Sciatic nerve (tissue), 2 donors: Measurements from ENCODE around the gene S1PR3. TPM values are rescaled to one million over a fixed set of nuclear protein-coding genes. Genes with fewer than 3 reads are reported as not detected.

Source experiments
- ATAC-seq: fragments of 200-7000 bp; cut with Tn5 transposase; one replicate; pipeline ENCODE4 v1.9.1; 2020; ENCODE audit warnings: mild to moderate bottlenecking, moderate library complexity
- DNase-seq: peaks from one replicate; pipeline ENCODE4 v3.0.0-alpha.2; 2020; ENCODE audit warnings: low spot score
- intact Hi-C: fragments of 100-400 bp; cut with DNase I; formaldehyde crosslinking; loops from one replicate; pipeline ENCODE4 v1.14.2; 2022
- total RNA-seq: library from RNA; stranded (reverse); fragmentation: NEBNext Ultra II Directional; extraction: Animal tissue kit (Norgen Biotek cat#: 25700); gene quantifications from one replicate; pipeline ENCODE4 v1.2.1, GENCODE V29; 2021
- donor health status: DM: no; HTN: no; CAD: no.
- donor health status: DM: no; HTN: no; CAD: no.

S1PR3 gene
- total RNA-seq, 1 donor from 2014 or later = 16.9 TPM

DNA sequence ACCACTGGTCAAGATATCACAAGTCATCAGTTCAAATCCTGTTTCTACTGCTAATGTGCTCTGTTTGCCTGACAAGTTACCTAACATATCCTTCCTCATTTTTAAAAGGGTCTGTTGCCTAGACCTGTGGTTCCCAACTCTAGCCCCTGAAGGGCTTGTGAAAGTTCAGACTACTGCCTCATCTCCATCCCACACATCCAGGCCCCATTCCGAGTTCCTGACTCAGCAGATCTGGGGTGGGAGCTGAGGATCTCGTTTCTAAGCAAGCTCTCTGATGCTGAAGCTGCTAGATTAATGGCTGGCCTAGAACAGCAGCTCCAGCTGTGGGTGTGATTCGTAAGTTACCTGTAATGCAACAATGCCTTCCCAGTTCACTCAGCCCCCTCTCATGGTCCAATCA, 32.5 kb downstream of the S1PR3 start:
- intact Hi-C loops = no loop called here
- no peak for ATAC-seq
- DNase-seq = no peak

DNA sequence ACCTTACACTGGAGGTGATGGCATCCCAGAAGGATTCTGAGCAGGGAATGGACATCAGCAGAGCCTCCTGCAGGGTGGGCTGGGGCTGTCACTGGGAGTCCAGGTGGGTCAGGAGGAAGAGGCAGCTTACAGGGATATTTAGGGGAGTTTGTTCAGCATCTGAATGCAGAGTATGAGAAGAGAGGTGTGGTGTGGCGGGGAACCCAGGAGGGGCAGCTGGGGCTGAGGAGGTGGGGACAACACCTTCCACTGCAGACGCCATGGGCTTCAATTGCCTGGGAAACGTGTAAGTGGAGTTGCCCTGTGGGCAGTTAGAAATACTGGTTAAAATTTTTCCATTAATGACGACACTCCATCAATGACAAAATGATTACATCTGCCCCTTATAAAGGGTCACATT, 33.5 kb downstream of the S1PR3 start:
- no peak for DNase-seq
- intact Hi-C loops = no loop called here
- no peak for ATAC-seq

DNA sequence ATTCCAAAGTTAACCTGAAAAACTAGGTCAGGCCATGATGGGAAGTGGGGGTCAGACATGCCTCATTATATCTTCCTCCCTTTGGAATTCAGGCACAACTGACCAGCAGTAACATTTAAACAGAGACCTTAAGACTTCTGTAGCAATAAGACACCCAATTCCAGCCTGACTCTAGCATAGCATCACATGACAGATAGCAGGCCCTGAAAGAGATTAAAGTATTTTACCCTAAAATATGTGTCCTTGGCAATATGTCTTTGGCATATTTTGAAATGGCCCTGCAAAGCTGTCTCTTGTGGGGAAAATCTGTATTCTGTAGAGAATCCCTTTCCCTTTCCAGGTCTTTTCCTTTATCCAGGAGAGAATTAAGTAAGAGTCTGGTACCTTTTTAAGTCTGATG, 34.3 kb downstream of the S1PR3 start:
- intact Hi-C loops = no loop called here
- no peak for DNase-seq
- peak; percentile 54 for ATAC-seq

DNA sequence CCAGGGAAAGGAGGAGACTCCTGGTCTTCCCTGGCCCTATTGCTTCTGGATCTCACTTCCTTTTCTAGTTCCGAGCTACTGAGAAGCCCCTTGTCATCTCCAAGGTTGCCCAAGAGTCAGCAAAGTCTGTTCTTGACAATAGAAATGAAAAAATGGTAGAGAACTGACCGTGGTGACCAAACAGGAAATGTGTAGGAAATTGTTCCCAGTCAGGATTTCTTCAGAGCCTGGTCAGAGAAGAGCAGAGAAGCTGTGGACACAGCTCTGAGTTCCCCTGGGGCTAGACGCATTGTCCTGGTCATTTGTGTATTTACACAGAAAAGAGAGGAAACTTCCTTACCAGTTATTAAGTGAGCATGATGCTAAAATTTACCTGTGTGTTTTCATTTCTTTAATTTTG, 35.6 kb downstream of the S1PR3 start:
- intact Hi-C loops = no loop called here
- DNase-seq = no peak
- ATAC-seq = no peak

DNA sequence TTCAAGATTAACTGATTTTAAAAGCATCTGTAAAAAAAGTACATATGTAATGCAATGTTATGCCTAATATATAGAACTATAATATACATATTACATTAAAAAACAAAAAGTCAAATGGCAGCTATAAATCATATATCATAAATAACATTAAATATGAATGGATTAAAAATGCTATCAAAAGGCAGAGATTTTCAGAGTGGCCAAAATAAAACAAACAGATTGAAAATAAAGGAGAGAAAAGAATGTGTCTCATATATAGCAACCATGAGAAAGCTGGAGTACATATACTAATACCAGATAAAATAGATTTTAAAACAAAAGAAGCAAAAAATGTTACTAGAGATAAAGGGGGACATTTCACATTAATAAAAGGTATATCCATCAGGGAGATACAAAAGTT, 38.5 kb downstream of the S1PR3 start:
- DNase-seq = no peak
- intact Hi-C loops = no loop called here
- no peak for ATAC-seq

DNA sequence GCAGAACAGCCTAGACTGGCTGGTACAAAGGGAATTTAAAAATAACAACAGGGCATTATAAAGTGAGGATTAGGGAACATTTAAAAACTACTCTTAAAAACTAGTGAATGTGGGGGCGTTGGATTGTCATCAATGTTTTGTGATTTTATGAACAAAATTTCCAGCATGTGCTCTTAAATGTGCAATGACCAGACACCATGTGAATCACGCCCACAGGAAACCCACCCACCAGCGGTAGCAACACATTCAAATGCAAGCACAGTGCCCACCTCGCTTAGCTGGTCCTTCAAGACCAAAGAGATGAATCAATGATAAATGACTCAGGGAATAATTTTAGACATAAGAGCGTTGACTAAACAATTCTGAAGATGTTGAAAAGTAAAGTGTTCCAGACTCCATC, 40.9 kb downstream of the S1PR3 start:
- DNase-seq (no peak), ATAC-seq (no peak)
- intact Hi-C loops = no loop called here

DNA sequence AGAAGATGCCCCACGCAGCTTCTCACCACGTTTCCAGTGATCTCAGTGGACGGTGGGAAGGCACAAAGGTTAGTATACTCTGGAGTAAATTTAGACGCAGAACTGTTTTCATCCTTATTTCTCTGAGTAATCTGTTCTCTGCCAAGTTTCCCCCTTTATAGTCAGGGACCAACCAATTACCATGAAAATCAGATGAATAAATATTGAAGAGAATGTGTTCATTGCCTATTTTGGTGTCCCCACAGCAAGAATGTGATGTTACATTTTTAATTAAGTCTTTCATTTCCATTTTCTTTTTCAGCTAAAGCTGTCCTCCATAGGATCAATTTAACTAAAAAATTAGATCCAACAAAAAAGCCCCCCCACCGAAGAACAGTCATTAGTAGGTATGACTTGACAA, 41.4 kb downstream of the S1PR3 start:
- intact Hi-C loops = no loop called here
- ATAC-seq (no peak), DNase-seq (no peak)

DNA sequence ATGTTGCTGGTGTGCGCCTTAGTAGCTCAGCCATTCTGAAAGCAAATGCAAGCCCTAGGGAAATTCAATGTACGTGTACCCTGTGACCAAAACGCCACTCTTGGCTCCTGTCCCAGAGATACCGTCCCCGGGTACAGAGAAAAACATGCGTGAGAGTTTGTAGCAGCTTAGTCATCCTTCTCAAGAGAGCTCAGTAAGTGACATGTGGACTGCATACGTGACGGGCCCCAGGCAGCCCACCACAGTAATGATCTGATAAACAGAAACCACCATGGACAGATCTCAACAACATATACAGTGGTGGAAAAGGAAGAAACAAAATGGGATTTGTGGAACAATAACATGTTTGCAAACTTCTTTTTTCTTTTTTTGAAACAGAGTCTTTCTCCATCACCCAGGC, 45.1 kb downstream of the S1PR3 start:
- DNase-seq (no peak), ATAC-seq (no peak)
- intact Hi-C loops = no loop called here

DNA sequence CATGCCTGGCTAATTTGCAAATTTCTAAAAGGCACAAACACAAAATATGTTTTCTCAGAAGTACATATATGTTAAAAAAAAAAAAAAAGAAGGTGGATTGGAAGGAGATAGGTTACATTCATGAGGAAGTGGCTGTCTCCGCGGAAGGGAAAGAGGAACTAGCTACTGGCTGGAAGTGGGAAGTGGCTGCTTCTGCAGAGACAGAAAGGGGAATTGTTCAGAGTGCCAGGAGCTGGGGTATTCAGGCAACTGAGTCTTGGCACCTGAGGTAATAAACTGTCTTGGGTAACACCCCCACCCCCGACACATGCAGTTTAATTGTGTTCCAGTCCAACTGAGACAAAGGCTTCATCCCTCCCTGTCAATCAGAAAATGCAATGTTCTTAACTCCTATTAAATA, 45.6 kb downstream of the S1PR3 start:
- ATAC-seq = no peak
- intact Hi-C loops = no loop called here

DNA sequence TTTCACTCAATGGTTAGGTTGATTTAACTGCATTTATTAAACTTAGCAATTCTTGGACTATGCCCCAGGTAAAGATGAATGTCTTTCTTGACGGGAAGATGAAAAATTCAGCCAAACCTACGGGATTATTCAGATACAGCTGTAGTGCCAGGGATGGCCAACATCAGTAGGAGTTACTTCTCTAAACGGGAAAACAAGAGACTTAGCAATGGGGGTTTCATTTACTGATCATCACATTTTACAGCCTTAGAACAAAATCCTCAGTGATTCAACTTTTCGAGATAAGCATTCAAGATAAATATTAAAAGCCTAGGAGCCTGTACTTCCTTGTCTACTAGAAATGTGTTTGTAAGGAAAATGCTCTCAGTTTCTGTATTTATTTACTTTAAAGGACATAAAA, 46.1 kb downstream of the S1PR3 start:
- ATAC-seq = no peak
- intact Hi-C loops = no loop called here
- DNase-seq = no peak

More for the DNA sequence above, 45.6 kb downstream of the S1PR3 start:
- DNase-seq = no peak

DNA sequence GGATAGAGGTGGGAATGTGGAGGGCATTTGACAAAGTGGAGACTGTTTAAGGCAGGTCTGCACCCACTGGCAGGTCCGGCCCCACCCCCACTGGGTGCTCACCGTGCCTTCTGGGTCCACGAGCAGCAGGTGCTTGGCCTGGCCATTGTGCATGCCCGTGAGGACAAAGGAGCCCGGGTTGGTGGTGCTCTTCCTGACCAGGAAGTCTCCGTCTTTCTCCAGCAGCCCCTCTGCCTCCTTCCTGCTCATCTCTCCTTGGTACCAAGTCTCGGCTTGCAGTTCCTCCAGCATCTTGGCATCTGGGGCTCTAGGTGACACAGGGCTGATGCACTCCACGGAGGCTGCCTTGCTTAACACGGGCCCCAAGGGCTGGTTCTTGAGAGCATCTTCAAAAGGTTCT, 46.6 kb downstream of the S1PR3 start:
- ATAC-seq (peak; percentile 17), DNase-seq (no peak)
- intact Hi-C loops = no loop called here

DNA sequence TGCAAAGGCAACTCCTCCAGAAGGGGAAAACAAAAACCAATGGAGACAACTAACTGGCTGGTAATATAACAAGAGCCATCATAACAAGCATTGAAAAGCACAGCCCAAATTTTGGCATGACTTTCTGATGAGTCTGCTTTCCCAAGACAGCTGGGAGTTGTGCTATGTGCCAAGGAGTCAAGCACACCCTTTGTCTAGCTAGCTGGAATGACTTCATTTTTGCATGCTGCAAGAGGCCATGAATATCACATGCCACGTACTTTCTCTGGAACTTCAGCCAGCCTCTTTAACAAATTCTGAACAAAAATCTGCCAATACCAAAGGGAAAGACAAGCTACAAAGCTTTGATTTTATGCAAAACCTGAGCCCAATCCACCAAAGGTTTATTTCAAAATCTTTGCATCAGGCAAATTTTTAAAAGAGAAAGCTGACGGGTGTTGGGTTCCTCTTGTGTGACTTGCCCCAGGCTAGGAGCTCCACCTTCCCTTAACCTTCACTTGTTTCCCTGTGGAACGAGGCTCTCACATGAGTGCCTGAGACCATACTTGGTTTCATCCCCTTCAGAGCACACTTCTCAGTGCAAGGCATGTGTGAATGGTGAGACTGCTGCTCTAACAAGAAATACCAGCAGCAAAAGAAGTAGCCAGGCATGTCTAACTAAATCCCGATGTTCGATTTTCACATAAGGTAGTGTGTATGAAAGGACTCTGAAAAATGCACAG, 47.3 kb downstream of the S1PR3 start:
- ATAC-seq (peak; percentile 94), DNase-seq (no peak)
- intact Hi-C loops = no loop called here

DNA sequence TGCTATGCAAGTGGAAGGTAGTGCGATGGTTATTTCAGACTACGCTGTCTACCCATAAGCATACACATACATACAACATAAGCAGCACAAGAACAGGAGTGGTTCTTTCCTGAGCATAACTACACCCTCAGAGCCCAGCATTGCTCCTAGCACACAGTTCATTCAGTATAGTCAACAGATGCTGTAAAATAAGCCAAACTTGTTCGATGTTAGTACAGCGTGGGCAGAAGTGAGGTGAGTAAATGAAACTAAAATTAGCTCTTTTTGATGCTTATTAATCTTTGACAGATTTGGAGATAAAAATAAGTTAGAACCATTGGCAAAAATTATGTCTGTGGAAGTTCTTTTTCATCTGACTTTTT, 47.8 kb downstream of the S1PR3 start:
- intact Hi-C loops = no loop called here
- ATAC-seq (peak; percentile 21), DNase-seq (no peak)

DNA sequence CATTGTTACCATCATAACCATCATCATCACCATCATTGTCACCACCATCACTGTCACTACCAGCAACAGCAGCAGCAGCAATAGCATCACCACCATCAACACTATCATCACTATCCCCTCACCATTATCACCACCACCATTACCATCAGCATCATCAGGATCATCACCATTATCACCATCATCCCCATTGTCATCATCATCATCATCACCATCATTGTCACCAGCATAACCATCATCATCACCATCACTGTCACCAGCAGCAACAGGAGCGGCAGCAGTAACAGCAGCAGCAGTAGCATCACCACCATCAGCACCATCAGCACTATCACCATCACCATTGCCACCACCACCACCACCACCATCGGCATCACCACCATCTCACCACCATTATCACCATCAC, 48.4 kb downstream of the S1PR3 start:
- intact Hi-C loops = no loop called here
- ATAC-seq (no peak), DNase-seq (no peak)

DNA sequence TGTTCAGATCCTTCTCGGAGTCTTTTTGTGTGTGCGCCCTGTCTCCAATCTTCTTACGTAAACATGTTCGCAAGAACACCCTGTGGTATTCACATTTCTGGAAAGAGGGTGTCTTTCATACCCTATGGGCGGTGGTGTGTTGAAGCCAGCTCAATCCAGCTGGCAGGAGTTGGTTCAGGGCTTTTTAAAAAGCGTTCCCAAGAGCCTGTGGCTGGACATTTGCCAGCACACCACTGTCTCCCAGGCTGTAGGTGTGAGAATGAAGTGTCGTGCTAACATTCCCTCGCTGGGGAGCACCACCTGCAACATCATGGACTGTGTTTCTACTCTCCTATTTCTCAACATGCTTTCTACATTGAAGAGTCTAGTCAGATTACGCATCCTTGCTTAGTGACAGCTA, 51.7 kb downstream of the S1PR3 start:
- intact Hi-C loops = no loop called here
- ATAC-seq = no peak
- DNase-seq = no peak

DNA sequence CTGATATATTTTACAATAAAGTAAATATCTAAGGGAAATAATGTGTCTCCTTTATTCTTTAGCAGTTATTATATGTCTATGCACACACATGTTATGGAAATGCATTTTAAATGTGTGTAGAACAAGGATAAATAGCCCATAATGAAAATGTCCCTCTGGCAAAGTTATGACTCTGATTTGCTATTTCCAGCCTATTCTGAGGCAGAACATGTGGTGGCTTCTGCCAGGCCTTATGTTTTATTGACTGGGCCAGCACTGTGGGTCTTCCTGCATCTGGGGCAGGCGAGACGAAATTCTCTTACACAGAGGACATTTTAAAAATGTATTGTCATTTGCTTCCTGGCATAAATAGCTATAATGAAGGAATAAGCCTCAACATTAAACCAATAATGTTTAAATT, 52.8 kb downstream of the S1PR3 start:
- ATAC-seq (no peak), DNase-seq (no peak)
- intact Hi-C loops = no loop called here

DNA sequence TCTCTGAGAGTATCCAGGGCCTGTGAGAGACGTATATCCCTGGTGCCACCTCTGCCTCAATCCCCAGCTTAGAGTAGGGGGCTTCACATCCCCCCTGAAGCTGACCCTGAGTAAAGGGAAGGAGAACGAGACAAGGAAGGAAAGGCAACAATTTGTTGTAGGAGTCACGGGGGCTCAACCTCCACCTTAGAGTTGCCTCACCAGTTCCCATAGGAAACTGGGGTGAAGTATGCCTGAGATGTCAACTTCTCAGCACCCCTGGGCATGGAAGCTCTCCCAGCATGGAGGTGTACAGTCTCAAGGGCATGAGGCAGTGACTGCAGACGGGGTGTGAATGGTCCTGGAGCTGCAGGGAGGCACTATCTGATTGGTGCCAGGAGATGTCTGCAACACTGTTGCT, 53.6 kb downstream of the S1PR3 start:
- intact Hi-C loops = no loop called here
- ATAC-seq (no peak), DNase-seq (no peak)

DNA sequence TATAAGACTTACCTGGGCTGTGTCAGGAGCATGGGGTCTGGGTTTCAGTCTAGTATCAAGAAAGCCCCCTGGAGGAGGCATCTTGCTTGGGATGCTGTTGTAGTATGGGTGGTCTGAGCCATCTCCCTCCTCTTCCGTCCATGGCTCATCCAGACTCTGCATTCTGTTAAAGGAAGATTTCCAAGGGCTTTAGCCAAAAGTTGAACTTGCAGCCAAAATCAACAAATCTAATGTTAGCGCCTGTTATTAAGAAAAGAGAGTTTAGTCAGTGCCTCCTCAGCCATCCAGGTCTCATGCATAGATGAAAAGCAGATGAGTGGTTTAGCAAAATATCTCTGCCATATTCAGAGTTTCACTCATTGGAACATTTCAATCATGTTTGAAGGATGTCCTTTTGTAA, 55.6 kb downstream of the S1PR3 start:
- no peak for DNase-seq
- peak; percentile 94 for ATAC-seq
- intact Hi-C loops = no loop called here

DNA sequence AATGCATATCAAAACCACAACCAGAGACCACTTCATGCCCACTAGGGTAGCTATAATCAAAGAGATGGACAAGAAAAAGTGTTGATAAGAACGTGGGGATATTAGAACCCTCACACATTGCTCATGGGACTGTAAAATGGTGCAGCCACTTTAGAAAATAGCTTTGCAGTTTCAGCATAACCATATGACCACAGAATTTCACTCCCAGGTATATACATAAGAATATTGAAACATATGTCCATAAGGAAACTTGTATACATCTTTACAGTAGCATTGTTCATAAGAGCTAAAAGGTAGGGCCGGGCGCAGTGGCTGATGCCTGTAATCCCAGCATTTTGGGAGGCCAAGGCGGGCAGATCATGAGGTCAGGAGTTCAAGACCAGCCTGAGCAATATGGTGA, 56.4 kb downstream of the S1PR3 start:
- intact Hi-C loops = no loop called here
- DNase-seq = no peak
- no peak for ATAC-seq

DNA sequence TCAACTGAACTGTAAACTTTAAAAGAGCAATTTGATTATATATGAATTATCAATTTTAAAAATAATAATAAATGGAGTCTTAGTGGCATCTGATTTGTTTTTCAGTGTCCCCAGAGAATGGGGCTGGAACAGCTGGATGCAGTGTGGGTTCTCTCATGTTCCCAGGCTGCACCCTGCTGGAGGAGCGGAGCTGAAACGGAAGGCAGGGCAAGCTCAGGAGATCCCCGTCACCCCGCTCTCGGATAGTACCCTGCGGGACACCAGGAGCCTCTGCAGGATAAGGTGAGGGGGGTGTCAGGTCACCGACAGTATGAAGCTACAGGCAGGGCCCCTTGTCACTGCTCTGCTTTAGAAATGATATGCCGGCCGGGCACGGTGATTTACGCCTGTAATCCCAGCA, 57.3 kb downstream of the S1PR3 start:
- DNase-seq = no peak
- no peak for ATAC-seq
- intact Hi-C loops = no loop called here

DNA sequence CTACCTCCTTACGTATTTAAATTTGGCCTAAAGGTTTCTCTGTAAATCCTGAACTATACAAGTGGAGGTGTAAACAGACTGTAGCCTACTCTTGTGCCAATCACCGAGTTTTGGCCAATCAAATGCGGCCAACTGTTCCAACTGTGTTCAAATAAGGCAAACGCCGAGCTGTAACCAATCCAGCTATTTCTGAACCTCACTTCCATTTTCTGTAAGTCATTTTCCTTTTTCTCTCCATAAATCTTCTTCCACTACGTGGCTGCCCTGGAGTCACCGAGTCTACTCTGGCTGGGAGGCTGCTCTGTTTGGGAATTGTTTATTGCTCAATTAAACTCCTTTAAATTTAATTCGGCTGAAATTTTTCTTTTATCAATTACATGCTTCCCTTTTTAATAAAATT, 58.4 kb downstream of the S1PR3 start:
- DNase-seq (no peak), ATAC-seq (no peak)
- intact Hi-C loops = no loop called here
